Measurements from ENCODE around the gene SNRPA. TPM values are rescaled to one million over a fixed set of nuclear protein-coding genes. Genes with fewer than 3 reads are reported as not detected.

Gene SNRPA
- total RNA-seq, 4 donors from 2014 or later: 24.3 to 35.2 (median 27.3) TPM

GRCh38 chr19:40758491-40758890 lies 7.5 kb downstream of the SNRPA start:
- in situ Hi-C loops (cut with MboI; ENCODE audit: low sequenced_read_pairs in 4 of 4) (loop anchor here in 1 of 4 donors (10.0 kb wide), 1 partner anchor 56 kb away; no protein-coding TSS in a partner anchor), intact Hi-C loops (cut with DNase I; ENCODE audit: low total_unique reads) (no loop called here)
- Histone ChIP-seq H3K9me3 (no peaks in the 10 kb centered on the region), H3K36me3 (peaks cover 0 to 73% of the 10 kb centered on the region in 2 donors), H3K27ac (no peak overlapping the region), H3K4me1 (peaks cover 8 to 11% of the 10 kb centered on the region in 2 donors), H3K27me3 (no peaks in the 10 kb centered on the region), H3K4me3 (no peak overlapping the region)
- ATAC-seq: no peak
- no peak for TF ChIP-seq POLR2A (IDR thresholded peaks at IDR 0.05)
- no peak for TF ChIP-seq CTCF (IDR thresholded peaks at IDR 0.05 in 4 of 5, conservative IDR thresholded peaks at IDR 0.05 in 1 of 5)
- no peak for DNase-seq

GRCh38 chr19:40759352-40759751 lies 8.3 kb downstream of the SNRPA start:
- ATAC-seq (no peak), DNase-seq (no peak)
- Histone ChIP-seq H3K4me3 (no peak overlapping the region), H3K9me3 (no peaks in the 10 kb centered on the region), H3K36me3 (peaks cover 0 to 82% of the 10 kb centered on the region in 2 donors), H3K4me1 (peaks cover 6 to 11% of the 10 kb centered on the region in 2 donors), H3K27me3 (no peaks in the 10 kb centered on the region), H3K27ac (no peak overlapping the region)
- intact Hi-C loops (cut with DNase I; ENCODE audit: low total_unique reads) (no loop called here), in situ Hi-C loops (cut with MboI; ENCODE audit: low sequenced_read_pairs in 4 of 4) (loop anchor here in 1 of 4 donors (10.0 kb wide), 1 partner anchor 55 kb away; no protein-coding TSS in a partner anchor)
- TF ChIP-seq CTCF (IDR thresholded peaks at IDR 0.05 in 4 of 5, conservative IDR thresholded peaks at IDR 0.05 in 1 of 5) (no peak), POLR2A (IDR thresholded peaks at IDR 0.05) (no peak)

- H3K4me3 ChIP-seq: no peak overlapping the region
- no peak for TF ChIP-seq CTCF (IDR thresholded peaks at IDR 0.05 in 4 of 5, conservative IDR thresholded peaks at IDR 0.05 in 1 of 5)
- no peak for TF ChIP-seq POLR2A (IDR thresholded peaks at IDR 0.05)
- H3K36me3 ChIP-seq: peaks cover 0 to 88% of the 10 kb centered on the region in 2 donors
- ATAC-seq (no peak), DNase-seq (no peak)
- H3K9me3 ChIP-seq: no peaks in the 10 kb centered on the region
- H3K4me1 ChIP-seq: no peaks in the 10 kb centered on the region
- in situ Hi-C loops (cut with MboI; ENCODE audit: low sequenced_read_pairs in 4 of 4) (no loop called here), intact Hi-C loops (cut with DNase I; ENCODE audit: low total_unique reads) (no loop called here)
- H3K27ac ChIP-seq: no peak overlapping the region
- H3K27me3 ChIP-seq: no peaks in the 10 kb centered on the region
Measured at GRCh38 chr19:40762754-40763470, 11.9 kb downstream of the SNRPA start.

- Histone ChIP-seq H3K4me1 (no peaks in the 10 kb centered on the region), H3K27me3 (no peaks in the 10 kb centered on the region), H3K4me3 (no peak overlapping the region), H3K36me3 (peaks cover 0 to 82% of the 10 kb centered on the region in 2 donors), H3K27ac (no peak overlapping the region), H3K9me3 (no peaks in the 10 kb centered on the region)
- TF ChIP-seq CTCF (IDR thresholded peaks at IDR 0.05 in 4 of 5, conservative IDR thresholded peaks at IDR 0.05 in 1 of 5) (no peak), POLR2A (IDR thresholded peaks at IDR 0.05) (no peak)
- ATAC-seq (no peak), DNase-seq (no peak)
- intact Hi-C loops (cut with DNase I; ENCODE audit: low total_unique reads) (no loop called here), in situ Hi-C loops (cut with MboI; ENCODE audit: low sequenced_read_pairs in 4 of 4) (no loop called here)
Measured at GRCh38 chr19:40763526-40763925, 12.5 kb downstream of the SNRPA start.

Measured in gastrocnemius medialis (tissue), 4 donors.